Neutrophil (primary cell): Measurements from ENCODE around the gene EXOC2.

ENCODE experiments used
- H3K27ac ChIP-seq: fragments of 200-600 bp; sonication (generic); 2 replicates; pipeline ENCODE4 v1.5.1; 2016; ENCODE audit warnings: mild to moderate bottlenecking, moderate library complexity
- H3K27me3 ChIP-seq: fragments of 200-600 bp; sonication (generic); 2 replicates; pipeline ENCODE4 v1.6.0; 2016; ENCODE audit warnings: mild to moderate bottlenecking
- H3K36me3 ChIP-seq: fragments of 200-600 bp; sonication (generic); 2 replicates; pipeline ENCODE4 v1.5.1; 2017
- H3K4me1 ChIP-seq, 2 experiments: fragments of 200-600 bp in 1 of 2; sonication (generic) in 1 of 2; 1 replicate in 1 of 2; 2 replicates in 1 of 2; pipeline versions ENCODE4 v1.5.1 to v1.6.1; 2013 to 2016; ENCODE audit warnings: low read depth in 1 of 2, low read length in 1 of 2, mild to moderate bottlenecking in 1 of 2, moderate library complexity in 1 of 2; ENCODE audit not compliant: control insufficient read depth in 1 of 2, insufficient read depth in 1 of 2
- H3K4me3 ChIP-seq, 2 experiments: fragments of 200-600 bp in 1 of 2; sonication (generic) in 1 of 2; 1 replicate in 1 of 2; 2 replicates in 1 of 2; pipeline ENCODE4 v1.5.1; 2013 to 2016; ENCODE audit warnings: low read depth in 1 of 2, low read length in 1 of 2, mild to moderate bottlenecking in 1 of 2, moderate library complexity in 1 of 2
- H3K9me3 ChIP-seq: fragments of 200-600 bp; sonication (generic); 2 replicates; pipeline ENCODE4 v1.5.1; 2016
- CTCF ChIP-seq: fragments of 200-600 bp; sonication (generic); IDR thresholded peaks from 2 replicates; pipeline ENCODE4 v1.5.1; 2016; ENCODE audit warnings: antibody characterized with exemption

EXOC2 gene

GRCh38 chr6:593139-593906 is 99.6 kb downstream of the EXOC2 start:
- Histone ChIP-seq H3K4me3 (no peak overlapping the region), H3K27ac (no peak overlapping the region), H3K36me3 (peaks cover 61% of the 10 kb centered on the region), H3K27me3 (no peaks in the 10 kb centered on the region), H3K9me3 (no peaks in the 10 kb centered on the region), H3K4me1 (no peaks in the 10 kb centered on the region)
- peak; percentile 44 for TF ChIP-seq CTCF

GRCh38 chr6:589090-589489 is 103.8 kb downstream of the EXOC2 start:
- Histone ChIP-seq H3K27ac (no peak overlapping the region), H3K27me3 (no peaks in the 10 kb centered on the region), H3K4me3 (no peak overlapping the region), H3K36me3 (peaks cover 36% of the 10 kb centered on the region), H3K9me3 (no peaks in the 10 kb centered on the region), H3K4me1 (peaks cover 4 to 5% of the 10 kb centered on the region in 2 experiments)
- TF ChIP-seq CTCF, result no peak

GRCh38 chr6:586553-586952 is 106.4 kb downstream of the EXOC2 start:
- Histone ChIP-seq H3K4me1 (peaks cover 4 to 5% of the 10 kb centered on the region in 2 experiments), H3K9me3 (no peaks in the 10 kb centered on the region), H3K27me3 (no peaks in the 10 kb centered on the region), H3K27ac (no peak overlapping the region), H3K36me3 (peaks cover 22% of the 10 kb centered on the region), H3K4me3 (no peak overlapping the region)
- TF ChIP-seq CTCF, result no peak

- H3K27ac ChIP-seq, result no peak overlapping the region
- no peak overlapping the region for H3K4me3 ChIP-seq
- H3K27me3 ChIP-seq, result no peaks in the 10 kb centered on the region
- H3K36me3 ChIP-seq, result peaks cover 5% of the 10 kb centered on the region
- no peak for TF ChIP-seq CTCF
- peaks cover 4 to 5% of the 10 kb centered on the region in 2 experiments for H3K4me1 ChIP-seq
- no peaks in the 10 kb centered on the region for H3K9me3 ChIP-seq
Observed at GRCh38 chr6:583635-584034, 109.3 kb downstream of the EXOC2 start.

GRCh38 chr6:583116-583515 is 109.8 kb downstream of the EXOC2 start:
- H3K27me3 ChIP-seq, result no peaks in the 10 kb centered on the region
- no peak overlapping the region for H3K4me3 ChIP-seq
- no peak overlapping the region for H3K27ac ChIP-seq
- H3K4me1 ChIP-seq, result peaks cover 4 to 5% of the 10 kb centered on the region in 2 experiments
- H3K36me3 ChIP-seq, result no peaks in the 10 kb centered on the region
- no peak for TF ChIP-seq CTCF
- no peaks in the 10 kb centered on the region for H3K9me3 ChIP-seq
